Measurements from ENCODE around the gene MMP10. TPM values are rescaled to one million over a fixed set of nuclear protein-coding genes. Genes with fewer than 3 reads are reported as not detected.
A peak's percentile ranks its signal among the peaks of the same experiment; 100 is the strongest.

Gene MMP10
- total RNA-seq, 1 experiment from 2014 or later, result not detected

- Histone ChIP-seq H3K36me3 (ENCODE audit: low read depth) (no peaks in the 10 kb centered on the region), H3K4me1 (replicated peaks; ENCODE audit: insufficient read depth) (peaks cover 27% of the 10 kb centered on the region), H3K4me2 (no peak overlapping the region), H3K27ac (no peak overlapping the region), H3F3A (ENCODE audit: insufficient read depth, low read depth) (peaks cover 16% of the 10 kb centered on the region; the same call in 1 of the 2 replicates), H3K9me3 (ENCODE audit: insufficient read depth, low read depth) (no peaks in the 10 kb centered on the region), H4K20me1 (ENCODE audit: insufficient read depth) (no peaks in the 10 kb centered on the region), H2AFZ (no peak overlapping the region), H3K79me2 (ENCODE audit: low read depth) (no peaks in the 10 kb centered on the region), H3K4me3 (no peak overlapping the region), H3K9me2 (ENCODE audit: insufficient read depth) (no peaks in the 10 kb centered on the region; the same call in 1 of the 2 replicates), H3K27me3 (ENCODE audit: insufficient read depth, low read depth) (peaks cover 6% of the 10 kb centered on the region; the same call in 1 of the 2 replicates)
- no TSS peak for BruUV-seq (replicated peaks)
- DNase-seq, result peak in 1 of 2 experiments; percentile 23
- ChIA-PET CTCF (no interaction called here), POLR2A (ENCODE audit: unreplicated experiment) (no interaction called here)
- TF ChIP-seq CTCF (conservative IDR thresholded peaks at IDR 0.05), result no peak
- no peak for TF ChIP-seq EZH2 (IDR thresholded peaks at IDR 0.05; ENCODE audit: low read depth)
- intact Hi-C loops (cut with micrococcal nuclease; ENCODE audit: unreplicated experiment), result no loop called here
Observed at GRCh38 chr11:102761646-102762238, 18.7 kb downstream of the MMP10 start.

DNA sequence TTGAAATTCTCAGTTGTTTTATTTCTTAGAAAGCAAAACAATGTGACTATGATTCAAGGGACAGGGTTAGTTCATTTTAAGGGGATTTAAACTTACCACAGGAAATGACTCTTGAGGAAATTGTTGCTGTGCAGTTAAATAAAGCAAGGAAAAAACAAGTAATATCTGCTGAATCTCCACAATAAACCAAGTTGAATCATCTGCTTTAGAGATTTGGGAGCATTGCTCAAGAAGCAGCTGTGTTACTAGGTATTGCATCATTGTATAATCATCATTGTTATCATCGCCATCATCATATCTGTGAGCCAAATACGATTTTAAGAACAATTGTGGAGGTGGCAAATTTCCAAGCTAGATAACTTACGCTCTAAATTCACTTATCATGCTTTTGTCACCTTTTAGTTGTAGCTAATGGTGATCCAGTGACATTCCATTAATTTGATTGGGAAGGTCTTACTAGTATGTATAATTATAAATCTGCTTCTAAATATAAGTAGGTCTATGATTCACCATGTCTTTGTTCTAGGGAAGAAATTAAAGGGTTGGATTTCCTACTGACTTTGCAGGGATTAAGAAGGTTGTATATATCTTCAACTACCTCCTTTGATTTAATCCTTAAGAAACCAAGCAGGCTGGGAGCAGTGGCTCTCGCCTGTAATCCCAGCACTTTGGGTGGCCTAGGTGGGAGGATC lies 19.9 kb downstream of the MMP10 start:
- CTCF ChIA-PET, result no interaction called here
- TF ChIP-seq CTCF (conservative IDR thresholded peaks at IDR 0.05) (no peak), EZH2 (IDR thresholded peaks at IDR 0.05; ENCODE audit: low read depth) (no peak)
- Histone ChIP-seq H4K20me1 (ENCODE audit: insufficient read depth) (no peaks in the 10 kb centered on the region), H3K4me2 (peak overlapping the region; percentile 3; the same call in 1 of the 2 replicates), H3K36me3 (ENCODE audit: low read depth) (no peaks in the 10 kb centered on the region), H3K27ac (peak overlapping the region; percentile 43), H3F3A (ENCODE audit: insufficient read depth, low read depth) (peaks cover 16% of the 10 kb centered on the region; the same call in 1 of the 2 replicates), H3K4me3 (no peak overlapping the region), H3K9me3 (ENCODE audit: insufficient read depth, low read depth) (no peaks in the 10 kb centered on the region), H3K79me2 (ENCODE audit: low read depth) (no peaks in the 10 kb centered on the region), H3K4me1 (replicated peaks; ENCODE audit: insufficient read depth) (peaks cover 27% of the 10 kb centered on the region), H2AFZ (no peak overlapping the region), H3K27me3 (ENCODE audit: insufficient read depth, low read depth) (peaks cover 6% of the 10 kb centered on the region; the same call in 1 of the 2 replicates), H3K9me2 (ENCODE audit: insufficient read depth) (no peaks in the 10 kb centered on the region; the same call in 1 of the 2 replicates)
- BruUV-seq (replicated peaks), result no TSS peak
- peak in 1 of 2 experiments; percentile 59 for DNase-seq
- intact Hi-C loops (cut with micrococcal nuclease; ENCODE audit: unreplicated experiment), result no loop called here
- POLR2A ChIA-PET (ENCODE audit: unreplicated experiment), result interaction anchor here (0.5 to 0.7 kb wide), 2 partner anchors 13 to 178 kb away, joined by 3 read pairs; no protein-coding TSS in a partner anchor

GRCh38 chr11:102757823-102758549 lies 22.4 kb downstream of the MMP10 start:
- no peak overlapping the region for H3K4me2 ChIP-seq
- intact Hi-C loops (cut with micrococcal nuclease; ENCODE audit: unreplicated experiment), result no loop called here
- BruUV-seq (replicated peaks), result no TSS peak

More at GRCh38 chr11:102757823-102758549, 22.4 kb downstream of the MMP10 start:
- Histone ChIP-seq H3K79me2 (ENCODE audit: low read depth) (no peaks in the 10 kb centered on the region), H3K36me3 (ENCODE audit: low read depth) (no peaks in the 10 kb centered on the region), H3K9me3 (ENCODE audit: insufficient read depth, low read depth) (no peaks in the 10 kb centered on the region), H4K20me1 (ENCODE audit: insufficient read depth) (no peaks in the 10 kb centered on the region), H3K27ac (no peak overlapping the region), H3K4me1 (replicated peaks; ENCODE audit: insufficient read depth) (peaks cover 27% of the 10 kb centered on the region), H3K27me3 (ENCODE audit: insufficient read depth, low read depth) (no peaks in the 10 kb centered on the region), H3K4me3 (no peak overlapping the region), H3K9me2 (ENCODE audit: insufficient read depth) (no peaks in the 10 kb centered on the region; the same call in 1 of the 2 replicates), H2AFZ (no peak overlapping the region), H3F3A (ENCODE audit: insufficient read depth, low read depth) (peaks cover 16% of the 10 kb centered on the region; the same call in 1 of the 2 replicates)
- DNase-seq, result no peak
- ChIA-PET POLR2A (ENCODE audit: unreplicated experiment) (no interaction called here), CTCF (no interaction called here)
- no peak for TF ChIP-seq EZH2 (IDR thresholded peaks at IDR 0.05; ENCODE audit: low read depth)
- TF ChIP-seq CTCF (conservative IDR thresholded peaks at IDR 0.05), result no peak

All from PC-9 (cell line).